ENCODE results near the gene ZNF718.
"Not testable (repeated sequence)": the region's sequence is repeated elsewhere in the genome, so short reads cannot be mapped to it uniquely, and the experiment has no call there.

ZNF718 gene

GRCh38 chr4:161496-162284 is 37.4 kb downstream of the ZNF718 start:
- no peak for DNase-seq

GRCh38 chr4:169640-170039 is 45.3 kb downstream of the ZNF718 start:
- not testable (repeated sequence) for DNase-seq

GRCh38 chr4:171318-171717 is 47.0 kb downstream of the ZNF718 start:
- not testable (repeated sequence) for DNase-seq

GRCh38 chr4:173666-174314 is 49.5 kb downstream of the ZNF718 start:
- no peak for DNase-seq

GRCh38 chr4:175986-176385 is 51.7 kb downstream of the ZNF718 start:
- no peak for DNase-seq

- DNase-seq = no peak
Measured at GRCh38 chr4:176995-177394, 52.7 kb downstream of the ZNF718 start.

GRCh38 chr4:182225-182624 is 57.9 kb downstream of the ZNF718 start:
- DNase-seq = not testable (repeated sequence)

GRCh38 chr4:188091-188490 is 63.8 kb downstream of the ZNF718 start:
- no peak for DNase-seq

- DNase-seq = not testable (repeated sequence)
Measured at GRCh38 chr4:195159-195558, 70.9 kb downstream of the ZNF718 start.

GRCh38 chr4:200936-201335 is 76.6 kb downstream of the ZNF718 start:
- DNase-seq = no peak

GRCh38 chr4:202822-203221 is 78.5 kb downstream of the ZNF718 start:
- not testable (repeated sequence) for DNase-seq

GRCh38 chr4:205097-205756 is 80.9 kb downstream of the ZNF718 start:
- no peak for DNase-seq

GRCh38 chr4:206054-206453 is 81.8 kb downstream of the ZNF718 start:
- no peak for DNase-seq

- not testable (repeated sequence) for DNase-seq
Measured at GRCh38 chr4:208416-209096, 84.3 kb downstream of the ZNF718 start.

- no peak for DNase-seq
Measured at GRCh38 chr4:211033-211511, 86.8 kb downstream of the ZNF718 start.

- no peak for DNase-seq
Measured at GRCh38 chr4:212438-213188, 88.3 kb downstream of the ZNF718 start.

- DNase-seq = not testable (repeated sequence)
Measured at GRCh38 chr4:213189-213535, 88.9 kb downstream of the ZNF718 start.
